Myocyte (in vitro differentiated cells): Measurements from ENCODE around the gene C1orf94. TPM values are rescaled to one million over a fixed set of nuclear protein-coding genes. Genes with fewer than 3 reads are reported as not detected.
A peak's percentile ranks its signal among the peaks of the same experiment; 100 is the strongest.
"Not testable (repeated sequence)": the region's sequence is repeated elsewhere in the genome, so short reads cannot be mapped to it uniquely, and the experiment has no call there.

Experiments used
- DNase-seq: peaks from one replicate; pipeline ENCODE4 v3.0.0-alpha.2; 2012; ENCODE audit warnings: low read depth
- total RNA-seq: library from RNA; depleted of rRNA; stranded (reverse); fragments of >200 nt; gene quantifications from 2 replicates; pipeline ENCODE4 v1.2.3, GENCODE V29; 2014

C1orf94 gene
- total RNA-seq, 1 donor from 2014 or later: not detected

DNA sequence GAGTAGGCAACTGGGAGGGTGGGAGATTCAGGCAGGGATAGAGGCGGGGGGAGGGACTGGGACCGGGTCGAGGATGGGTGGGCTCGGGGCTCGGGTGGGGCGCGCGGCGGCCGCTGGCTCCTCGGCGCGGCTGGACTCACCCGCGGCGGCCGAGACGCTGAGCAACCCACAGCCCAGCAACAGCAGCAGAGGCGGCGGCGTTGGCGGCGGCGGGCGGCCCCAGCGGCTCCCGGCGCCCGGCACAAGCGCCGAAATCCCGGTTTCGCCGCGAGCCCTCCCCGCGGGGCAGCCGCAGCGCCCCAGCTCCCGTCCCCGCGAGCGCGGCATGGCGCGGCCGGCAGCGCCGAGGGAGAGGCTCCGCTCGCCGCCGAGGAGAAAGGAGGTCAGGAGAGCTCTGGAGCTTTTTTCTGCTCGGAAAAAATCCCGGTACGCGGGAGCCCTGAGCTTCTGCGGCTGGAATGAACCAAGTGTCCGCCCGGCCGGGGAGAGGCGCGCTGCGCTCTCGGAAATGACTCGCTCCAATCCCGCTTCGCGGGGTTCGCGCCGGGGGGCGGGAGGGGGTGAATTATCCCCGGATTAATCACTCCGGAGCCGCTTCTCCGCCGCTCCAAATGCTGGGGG, 11.8 kb upstream of the C1orf94 start, which contains the start of gene CSMD2:
Gene CSMD2 (minus strand): TSS at position 460 of the 621 bp plus-strand sequence. CDS start 133 bp downstream, at position 327.
- DNase-seq: peak; percentile 12

DNA sequence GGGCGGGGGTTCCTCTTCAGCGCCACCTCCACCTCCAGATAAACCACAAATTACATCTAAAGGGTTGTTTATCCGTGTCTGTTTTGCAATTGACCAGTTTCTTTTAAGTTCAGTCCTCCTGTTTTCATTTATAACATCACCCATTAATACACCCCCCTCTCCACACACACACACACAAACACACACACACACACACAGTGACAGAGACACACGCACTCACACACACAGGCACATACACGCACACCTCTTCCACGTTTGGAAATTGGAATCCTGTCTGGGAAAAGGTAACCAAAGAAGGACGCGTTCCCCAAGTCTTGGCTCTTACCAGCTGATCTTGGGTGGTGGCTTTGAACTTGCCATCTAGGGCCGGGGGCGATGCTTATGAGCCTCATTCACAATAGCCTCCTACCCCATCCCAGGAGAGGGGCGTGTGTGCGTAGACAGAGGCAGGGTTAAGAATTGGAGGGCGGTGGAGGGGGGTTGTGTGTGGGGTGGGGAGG, 11.2 kb upstream of the C1orf94 start:
- DNase-seq: no peak

DNA sequence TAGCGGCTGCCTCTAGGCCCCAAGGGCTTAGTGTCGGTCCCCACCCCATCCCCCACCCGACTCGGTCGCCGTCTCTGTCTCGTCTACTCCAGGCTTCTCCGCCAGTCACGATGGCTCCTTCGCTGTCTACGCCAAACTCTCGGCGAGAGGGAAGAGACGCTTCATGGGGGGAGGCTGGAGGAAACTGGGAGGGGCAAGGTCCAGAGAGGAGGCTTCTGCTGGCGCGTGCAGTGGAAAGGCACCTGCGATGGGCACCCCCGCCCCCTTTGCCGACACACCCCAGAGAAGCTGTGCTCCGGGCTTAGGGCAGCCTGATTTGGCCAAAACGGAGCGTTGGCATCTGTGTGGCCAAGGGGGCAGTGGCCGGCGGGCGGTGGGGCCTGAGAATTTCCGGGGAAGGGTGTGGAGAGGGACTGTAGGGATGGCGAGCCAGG, 10.5 kb upstream of the C1orf94 start:
- no peak for DNase-seq

DNA sequence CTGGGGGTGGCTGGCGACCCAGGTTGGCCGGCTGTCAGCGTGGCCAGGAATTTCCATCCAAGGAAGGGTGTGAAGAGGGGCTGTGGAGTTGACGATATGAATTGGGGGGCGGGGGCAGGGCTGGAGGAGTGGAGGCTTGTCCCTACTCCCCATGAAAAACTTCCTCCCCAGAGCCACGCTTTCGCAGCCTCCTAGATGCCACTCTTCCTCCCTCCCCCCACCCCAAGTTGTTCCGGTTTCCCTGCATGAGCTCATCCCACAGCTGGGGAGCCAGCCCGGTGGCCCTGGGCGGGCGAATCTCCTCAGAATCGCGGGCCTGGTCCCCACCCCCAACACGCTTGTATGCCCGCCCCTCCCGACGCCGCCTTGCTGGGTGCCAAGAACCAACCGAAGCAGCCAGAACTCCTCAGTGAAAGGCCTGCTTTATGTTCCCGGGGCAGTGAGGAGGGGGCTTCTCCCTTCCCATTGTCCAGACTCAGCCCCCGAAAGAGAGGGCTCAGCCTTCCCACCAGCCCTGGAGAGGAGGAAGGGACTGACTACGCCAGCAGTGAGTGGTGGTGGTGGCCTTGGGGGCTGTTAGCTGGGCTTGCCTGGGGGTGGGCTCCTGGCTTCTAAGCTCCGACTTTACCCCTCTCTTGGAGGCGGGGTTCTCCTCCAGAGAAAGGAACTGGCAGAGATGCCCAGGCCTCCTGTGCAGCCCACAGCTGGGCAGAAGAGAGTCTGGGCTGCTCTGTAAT, 9.9 kb upstream of the C1orf94 start:
- no peak for DNase-seq

DNA sequence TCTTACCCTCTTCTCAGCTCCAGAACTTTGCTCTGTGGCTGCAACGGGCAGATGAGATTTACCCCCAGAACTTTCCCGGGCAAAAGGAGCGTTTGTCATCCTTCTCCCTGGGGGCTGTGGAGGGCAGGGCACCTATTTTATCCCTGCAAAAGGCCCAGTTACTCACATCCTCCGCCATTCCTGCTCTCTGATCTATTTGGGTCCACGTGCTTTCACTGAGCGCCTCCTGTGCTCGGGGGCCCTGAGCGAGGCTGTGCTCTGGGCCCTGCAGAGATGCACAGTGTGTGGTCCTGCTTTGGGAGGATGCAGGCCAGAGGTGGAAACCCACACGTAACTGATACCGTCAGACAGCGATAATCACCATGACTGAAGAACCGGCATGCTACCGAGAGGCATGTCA, 9.3 kb upstream of the C1orf94 start:
- no peak for DNase-seq

DNA sequence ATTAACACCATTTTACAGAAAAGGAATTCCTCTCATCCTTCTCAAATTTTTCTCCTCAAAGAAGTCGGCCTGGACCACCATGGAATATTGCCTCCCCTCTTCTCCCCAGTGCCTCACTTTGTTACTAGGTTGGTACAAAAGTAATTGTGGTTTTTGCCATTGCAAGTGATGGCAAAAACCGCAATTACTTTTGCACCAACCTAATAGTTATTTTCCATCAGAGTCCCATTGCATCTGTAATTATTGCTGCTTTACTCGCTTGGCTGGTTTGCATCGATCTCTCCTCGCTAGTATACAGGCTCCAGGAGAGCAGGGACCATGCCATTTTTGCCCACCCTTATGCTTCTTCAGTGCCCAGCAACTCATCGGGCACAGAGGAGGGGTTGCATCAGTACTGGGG, 963 bp upstream of the C1orf94 start:
- no peak for DNase-seq

DNA sequence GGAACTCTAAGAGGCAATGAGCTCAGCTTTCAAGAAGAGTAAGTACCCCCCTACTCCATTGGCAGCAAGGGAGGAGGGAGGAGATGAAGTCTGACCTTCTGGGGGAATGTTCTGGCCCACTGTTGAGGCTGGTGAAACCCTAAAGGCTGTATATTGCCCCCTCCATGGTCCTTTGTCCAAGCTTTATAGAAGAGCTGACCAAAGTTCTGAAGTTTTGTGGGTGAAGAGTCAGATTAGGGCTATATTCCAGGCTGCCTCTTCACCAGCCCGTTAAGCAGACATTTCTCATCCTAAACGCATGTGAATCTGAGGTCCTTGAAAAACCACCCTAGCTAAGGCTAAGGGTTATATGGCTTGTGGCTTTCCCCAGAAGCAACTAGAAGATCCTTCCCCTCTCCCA, 1.4 kb downstream of the C1orf94 start:
- no peak for DNase-seq

DNA sequence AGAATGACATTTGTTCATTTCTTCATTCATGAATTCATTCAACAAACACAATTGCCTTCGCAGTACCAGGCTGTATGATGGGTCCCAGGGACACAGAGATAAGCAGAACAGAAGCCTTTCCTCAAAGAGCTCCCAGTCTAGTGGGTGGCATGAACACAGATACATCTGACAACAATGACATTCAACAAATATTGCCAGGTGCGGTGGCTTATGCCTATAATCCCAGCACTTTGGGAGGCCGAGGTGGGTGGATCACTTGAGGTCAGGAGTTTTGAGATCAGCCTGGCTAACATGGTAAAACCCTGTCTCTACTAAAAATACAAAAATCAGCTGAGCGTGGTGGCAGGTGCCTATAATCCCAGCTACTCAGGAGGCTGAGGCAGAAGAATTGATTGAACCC, 6.7 kb downstream of the C1orf94 start:
- not testable (repeated sequence) for DNase-seq

DNA sequence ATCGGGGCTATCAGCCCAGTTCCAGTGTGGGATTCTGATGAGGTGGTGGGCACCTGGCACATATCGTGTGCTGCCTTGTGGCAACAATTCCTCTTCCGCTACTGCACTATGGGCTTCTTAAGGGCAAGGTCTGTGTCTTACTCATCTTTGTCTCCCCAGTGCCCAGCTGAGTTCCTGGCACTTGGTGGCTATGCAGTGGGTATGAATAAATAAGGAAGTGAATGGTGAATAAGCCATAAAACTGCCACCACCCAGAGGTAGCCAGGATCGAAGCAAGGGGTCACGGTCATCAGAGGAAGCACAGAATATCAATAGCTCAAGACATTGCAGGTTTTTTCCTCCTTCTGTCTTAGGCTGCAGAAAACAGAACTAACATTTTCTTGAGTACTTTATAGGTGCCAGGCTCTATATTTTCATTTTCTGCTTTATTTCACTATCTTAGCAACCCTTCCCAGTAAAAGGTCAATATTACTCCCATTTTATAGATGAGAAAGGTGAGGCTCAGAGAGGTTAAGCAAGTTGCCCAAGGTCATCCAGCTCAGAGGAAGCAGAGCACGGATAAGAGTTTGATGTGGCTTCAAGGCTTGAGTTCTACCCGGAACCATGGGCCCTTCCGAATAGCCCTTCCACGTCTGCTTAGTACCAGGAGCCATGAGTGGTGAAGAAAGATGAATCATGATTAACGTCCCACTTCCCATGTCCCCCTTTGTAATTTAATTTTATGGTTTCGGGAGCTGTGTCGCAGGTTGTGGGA, 10.2 kb downstream of the C1orf94 start:
- no peak for DNase-seq

DNA sequence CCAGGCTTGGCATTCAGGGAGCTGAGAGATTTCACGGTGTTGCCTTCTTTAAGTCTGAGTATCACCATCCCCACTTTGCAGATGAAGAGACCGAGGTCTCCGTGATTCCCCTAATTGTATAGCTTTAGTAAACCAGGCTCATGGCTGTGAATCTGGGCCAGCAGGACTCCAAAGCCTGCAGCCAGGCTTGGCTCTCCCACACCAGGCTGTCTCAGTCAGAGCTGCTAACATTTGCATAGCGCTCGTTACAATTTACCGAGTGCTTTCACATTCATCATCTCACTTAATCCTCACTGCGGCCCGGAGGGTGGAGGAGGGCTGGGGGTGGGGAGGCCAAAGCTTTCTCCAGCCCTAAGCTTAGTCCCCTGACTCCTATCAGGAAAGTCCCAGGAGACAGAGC, 11.7 kb downstream of the C1orf94 start:
- no peak for DNase-seq

DNA sequence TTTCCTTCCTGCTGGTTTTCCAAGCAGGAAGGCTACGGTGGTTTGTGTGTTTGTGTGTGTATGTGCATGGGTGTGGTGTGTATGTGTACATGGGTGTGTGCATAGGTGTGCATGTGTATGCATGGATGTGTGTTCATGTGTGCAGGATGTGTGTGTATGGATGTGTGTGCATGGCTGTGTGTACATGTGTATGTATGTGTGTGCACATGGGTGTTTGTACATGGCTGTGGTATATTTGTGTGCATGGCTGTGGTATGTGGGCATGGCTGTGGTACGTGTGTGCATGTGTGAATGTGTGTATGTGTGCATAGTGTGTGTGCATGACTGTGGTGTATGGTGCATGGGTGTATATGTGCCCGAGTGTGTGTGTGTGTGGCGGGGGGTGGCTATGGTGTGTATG, 12.3 kb downstream of the C1orf94 start:
- no peak for DNase-seq

DNA sequence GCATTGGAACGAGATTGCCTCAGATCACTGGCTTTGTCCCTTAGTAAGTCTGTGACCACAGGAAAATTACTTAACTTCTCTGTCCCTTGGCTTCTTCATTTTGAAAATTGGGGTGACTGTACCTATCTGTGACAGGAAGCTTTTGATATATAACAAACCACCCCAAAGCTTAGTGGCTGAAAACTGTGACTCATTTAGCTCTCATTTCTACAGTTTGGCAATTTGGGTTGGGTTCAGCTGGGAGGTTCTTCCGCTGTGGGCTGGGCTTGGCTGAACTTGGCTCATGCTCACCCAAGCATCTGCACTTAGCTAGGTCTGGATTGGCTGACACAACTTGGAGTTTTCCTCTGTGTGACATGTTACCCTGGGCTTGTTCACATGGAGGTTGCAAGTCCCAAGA, 14.0 kb downstream of the C1orf94 start:
- no peak for DNase-seq

DNA sequence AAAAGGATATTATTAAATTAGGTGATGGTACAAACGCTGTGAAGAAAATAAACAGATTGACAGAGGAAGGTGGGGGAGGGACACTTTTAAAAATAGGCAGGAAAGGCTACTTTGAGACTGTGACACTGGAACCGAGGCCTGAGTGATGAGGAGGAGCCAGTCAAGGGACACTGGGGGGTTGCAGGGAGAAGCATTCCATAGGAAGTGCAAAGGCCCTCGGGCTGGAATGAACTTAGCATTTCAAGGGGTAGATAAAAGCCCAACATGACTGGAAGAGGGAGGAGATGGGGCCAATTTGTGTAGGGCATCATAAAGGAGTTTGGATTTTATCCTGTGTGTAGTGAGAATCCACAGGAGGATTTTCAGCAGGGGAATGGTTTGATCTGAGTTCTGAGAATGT, 15.9 kb downstream of the C1orf94 start:
- no peak for DNase-seq

DNA sequence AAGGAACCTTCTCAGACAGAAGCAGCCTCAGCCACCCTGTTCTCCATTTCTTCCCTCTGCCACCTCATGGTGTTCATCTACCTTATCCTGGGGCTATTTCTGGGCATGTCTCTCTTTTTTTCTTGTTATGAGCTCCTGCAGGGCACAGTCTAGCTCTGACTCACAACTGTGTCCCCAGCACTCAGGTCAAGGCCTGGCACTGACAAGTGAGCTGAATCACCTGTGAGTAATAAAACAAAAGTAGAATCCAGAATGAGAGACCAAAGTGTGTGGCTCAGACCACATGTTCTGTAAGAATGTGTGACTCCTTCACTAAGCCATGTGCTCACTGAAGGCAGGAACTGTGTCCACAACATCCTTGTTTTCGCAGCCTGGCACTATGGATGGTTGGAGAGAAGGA, 23.2 kb downstream of the C1orf94 start:
- DNase-seq: no peak

DNA sequence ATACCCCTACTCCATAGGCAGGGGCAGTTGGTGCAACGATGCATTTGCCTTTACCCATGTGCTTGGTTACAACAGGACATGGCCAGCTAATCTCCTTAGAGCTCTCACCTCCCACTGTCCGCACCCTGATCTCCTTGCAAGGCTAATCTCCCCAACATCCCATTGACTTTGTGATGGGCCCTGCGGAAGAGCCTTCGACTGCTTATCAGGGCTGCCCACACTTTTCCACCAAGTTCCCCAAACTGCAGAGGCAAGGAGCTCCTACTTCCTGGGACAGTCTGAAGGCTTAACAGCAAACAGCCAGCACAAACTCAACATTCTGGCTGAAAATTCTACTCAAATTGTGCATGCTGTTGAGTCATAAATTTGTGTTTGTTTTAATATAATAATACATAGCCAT, 36.0 kb downstream of the C1orf94 start:
- DNase-seq: no peak

DNA sequence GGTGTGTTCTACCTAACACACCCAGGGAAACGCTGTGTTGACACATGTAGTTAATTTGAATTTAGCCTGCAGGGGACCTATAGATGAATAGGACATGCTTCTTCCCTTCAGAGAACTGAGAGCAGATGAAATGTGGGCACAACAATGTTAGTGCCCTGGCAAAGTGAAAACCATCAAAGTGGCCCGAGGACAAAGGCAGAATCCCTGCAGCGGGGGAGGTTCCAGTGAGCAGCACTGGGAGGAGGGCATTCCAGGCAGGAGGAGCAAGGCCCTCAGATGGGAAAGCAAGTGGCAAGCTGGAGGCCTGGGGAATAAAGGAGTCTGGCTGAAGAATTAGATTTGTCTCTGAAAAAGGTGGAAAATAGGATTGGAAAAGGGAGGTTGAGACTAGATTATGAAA, 37.2 kb downstream of the C1orf94 start:
- DNase-seq: no peak

DNA sequence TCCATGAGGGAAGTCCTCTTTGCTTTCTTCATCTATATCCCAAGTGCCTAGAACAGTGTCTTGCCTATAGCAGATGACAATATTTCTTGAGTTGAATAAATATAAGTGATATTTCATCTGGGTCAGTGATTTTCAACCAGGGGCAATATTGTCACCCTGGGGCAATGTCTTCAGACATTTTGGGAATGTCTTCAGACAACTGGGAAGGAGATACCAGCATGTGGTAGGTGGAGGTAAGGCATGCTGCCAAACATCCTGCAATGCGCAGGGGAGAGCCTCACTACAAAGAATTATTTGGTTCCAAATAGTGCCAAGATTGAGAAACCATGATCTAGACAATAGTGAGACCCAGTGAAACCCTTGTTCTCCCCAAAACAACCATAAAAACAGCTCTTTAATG, 54.7 kb downstream of the C1orf94 start:
- no peak for DNase-seq

DNA sequence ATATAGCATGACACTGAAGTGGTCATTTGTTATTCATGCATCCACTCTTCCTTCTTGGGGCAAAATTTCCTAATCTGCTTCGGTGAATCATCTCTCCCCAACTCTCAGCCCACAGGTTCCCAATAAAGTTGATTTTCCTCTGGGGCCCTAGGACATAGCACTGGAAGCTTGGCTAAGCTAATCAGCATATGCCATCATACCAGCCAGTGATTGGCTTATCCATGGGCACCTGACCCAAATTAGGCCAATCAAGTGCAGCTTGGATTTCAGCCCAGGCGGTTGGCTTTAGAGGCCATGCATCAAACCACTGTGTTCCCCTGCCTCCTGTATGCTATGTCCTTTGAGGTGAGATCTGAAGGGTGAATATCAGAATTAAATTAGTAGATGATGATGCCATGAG, 58.9 kb downstream of the C1orf94 start:
- no peak for DNase-seq

DNA sequence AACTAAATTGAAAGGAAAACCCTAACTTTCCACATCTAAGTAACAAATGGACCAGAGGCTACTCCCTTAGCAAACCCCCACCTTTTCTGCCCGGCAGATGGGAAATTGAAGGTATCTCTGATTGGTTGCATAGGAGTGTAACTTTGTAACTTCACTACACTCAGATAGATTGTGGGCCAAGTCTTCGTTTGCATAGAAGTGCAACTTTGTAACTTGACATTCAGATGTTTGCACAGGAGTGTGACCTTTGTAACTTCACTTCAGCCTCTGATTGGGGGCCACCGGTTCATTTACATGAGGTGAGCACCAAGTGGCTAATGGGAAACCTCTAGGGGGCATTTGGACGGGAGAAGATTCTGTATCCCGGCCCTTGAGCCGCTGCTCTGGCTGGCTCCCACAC, 59.4 kb downstream of the C1orf94 start:
- no peak for DNase-seq

DNA sequence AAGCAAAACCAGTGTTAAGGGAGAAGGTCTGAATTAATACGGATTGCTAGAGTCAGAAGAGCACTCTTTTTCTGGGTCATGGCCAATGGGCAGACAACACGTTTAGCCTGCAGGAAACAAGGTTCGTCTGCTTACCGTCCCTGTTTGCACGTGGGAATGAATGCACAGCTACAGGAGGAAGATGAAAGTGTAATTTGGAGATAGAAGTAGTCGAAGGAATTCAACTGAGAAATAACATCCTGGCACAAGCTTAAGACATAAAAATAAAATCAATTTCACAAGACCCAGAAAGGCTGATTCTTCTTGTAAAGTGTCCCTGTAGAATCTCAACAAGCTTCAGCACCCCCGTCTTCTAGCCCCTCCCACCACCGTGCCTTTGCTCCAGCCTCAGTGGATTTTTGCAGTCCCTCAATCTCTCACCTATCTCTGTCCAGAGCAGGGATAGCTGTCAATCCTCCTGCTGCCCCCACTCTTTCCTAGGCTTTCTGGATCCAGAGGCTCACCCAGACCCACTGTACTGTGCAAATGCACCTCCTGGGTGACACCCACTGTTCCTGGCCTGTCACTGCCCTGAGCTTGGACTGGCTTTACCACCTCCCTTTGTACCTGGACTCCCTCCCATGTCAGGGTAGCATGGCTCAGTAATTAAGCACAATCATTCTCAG, 60.6 kb downstream of the C1orf94 start:
- DNase-seq: no peak

DNA sequence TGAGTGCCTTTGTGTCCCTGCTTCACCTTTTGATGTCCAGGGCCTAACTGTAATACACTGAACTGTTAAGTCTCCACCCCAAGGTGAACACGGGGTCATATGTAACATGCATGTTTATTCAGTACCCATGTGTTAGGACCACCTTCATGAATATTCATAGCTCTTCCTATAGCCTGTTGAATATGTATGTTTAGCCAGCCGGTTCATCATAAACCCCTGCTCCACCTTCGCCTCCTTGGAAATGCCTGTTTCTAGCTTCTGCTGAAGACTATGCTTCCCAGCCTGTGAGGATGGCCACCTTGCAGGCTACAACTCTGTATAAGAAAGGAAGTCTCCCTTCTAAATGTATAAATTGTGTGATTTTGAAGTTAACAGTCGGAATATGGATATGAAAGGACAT, 69.3 kb downstream of the C1orf94 start:
- no peak for DNase-seq

DNA sequence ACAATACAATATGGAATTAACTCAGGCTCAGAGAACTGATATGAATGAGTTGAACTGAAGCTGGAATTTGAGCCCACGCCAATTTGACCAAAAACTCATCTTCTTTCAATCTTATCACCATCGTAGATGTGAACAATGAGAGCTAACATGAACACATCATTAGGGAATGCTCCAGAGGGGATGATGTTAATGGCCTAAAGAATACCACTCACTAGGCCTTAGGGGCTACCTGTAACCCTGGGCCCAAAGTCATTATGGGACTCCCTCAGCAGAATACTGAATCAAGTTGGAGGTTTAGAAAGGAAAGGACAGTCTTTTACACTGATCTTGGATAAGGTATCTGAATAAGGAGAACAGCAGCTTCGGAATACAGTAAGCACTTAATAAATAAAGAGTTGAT, 73.6 kb downstream of the C1orf94 start:
- no peak for DNase-seq
